ENCODE measurements around the gene DLG1.

The DLG1 gene

GRCh38 chr3:197014942-197015575 is 283.4 kb downstream of the DLG1 start:
- DNase-seq (ENCODE audit: low spot score): no peak

GRCh38 chr3:197014024-197014423 is 284.4 kb downstream of the DLG1 start:
- no peak for DNase-seq (ENCODE audit: low spot score)

- DNase-seq (ENCODE audit: low spot score): no peak
Measured at GRCh38 chr3:197012540-197012883, 285.9 kb downstream of the DLG1 start.

- no peak for DNase-seq (ENCODE audit: low spot score)
Measured at GRCh38 chr3:197011780-197012539, 286.5 kb downstream of the DLG1 start.

GRCh38 chr3:197010556-197011351 is 287.7 kb downstream of the DLG1 start:
- DNase-seq (ENCODE audit: low spot score): no peak

- DNase-seq (ENCODE audit: low spot score): no peak
Measured at GRCh38 chr3:197009532-197010019, 288.8 kb downstream of the DLG1 start.

GRCh38 chr3:197008436-197009209 is 289.8 kb downstream of the DLG1 start:
- no peak for DNase-seq (ENCODE audit: low spot score)

- no peak for DNase-seq (ENCODE audit: low spot score)
Measured at GRCh38 chr3:197007953-197008352, 290.5 kb downstream of the DLG1 start.

GRCh38 chr3:197007296-197007940 is 291.0 kb downstream of the DLG1 start:
- DNase-seq (ENCODE audit: low spot score): no peak

GRCh38 chr3:197006860-197007259 is 291.6 kb downstream of the DLG1 start:
- DNase-seq (ENCODE audit: low spot score): no peak

GRCh38 chr3:197006446-197006845 is 292.0 kb downstream of the DLG1 start:
- DNase-seq (ENCODE audit: low spot score): no peak

GRCh38 chr3:197003461-197004385 is 294.7 kb downstream of the DLG1 start:
- no peak for DNase-seq (ENCODE audit: low spot score)

GRCh38 chr3:197002701-197003454 is 295.5 kb downstream of the DLG1 start:
- peak; percentile 42 for DNase-seq (ENCODE audit: low spot score)

- DNase-seq (ENCODE audit: low spot score): no peak
Measured at GRCh38 chr3:197001972-197002700, 296.3 kb downstream of the DLG1 start.

GRCh38 chr3:197001106-197001971 is 297.1 kb downstream of the DLG1 start:
- DNase-seq (ENCODE audit: low spot score): no peak

GRCh38 chr3:197000211-197000610 is 298.2 kb downstream of the DLG1 start:
- DNase-seq (ENCODE audit: low spot score): no peak

GRCh38 chr3:196998966-196999760 is 299.2 kb downstream of the DLG1 start:
- DNase-seq (ENCODE audit: low spot score): no peak
